ENCODE results near the gene RAB3D. TPM values are rescaled to one million over a fixed set of nuclear protein-coding genes. Genes with fewer than 3 reads are reported as not detected.

The RAB3D gene
- total and polyA plus RNA-seq, 10 of the 15 experiments (the other 5 are each of a cell fraction or from before 2014, with no cell fraction given): 1.1 to 15.7 (median 6.2) TPM

- WGBS (ENCODE audit: insufficient coverage, insufficient replicate concordance, low lambda C conversion rate, missing lambda C conversion rate): 55% methylated on average over 15 of the region's 15 CpGs
- H3K9me3 ChIP-seq (replicated peaks; ENCODE audit: control insufficient read depth, insufficient read depth, low read length): peaks cover 5% of the 10 kb centered on the region; the same call in 2 of the 3 replicates
- RAD21 ChIA-PET (ENCODE audit: unreplicated experiment): interaction anchor here (0.7 to 2.2 kb wide), 5 partner anchors 22 to 222 kb away, joined by 3 to 20 read pairs (median 11); partner anchors contain the start of gene SWSAP1
- in situ Hi-C loops (cut with MboI) (no loop called here), intact Hi-C loops (cut with micrococcal nuclease; ENCODE audit: unreplicated experiment) (no loop called here)
- no peak overlapping the region; the same call in 1 of the 2 replicates for H2AFZ ChIP-seq (ENCODE audit: control insufficient read depth, low read depth, low read length)
- TF ChIP-seq SPI1 (IDR thresholded peaks at IDR 0.05; ENCODE audit: borderline replicate concordance, insufficient read depth, low read depth, low read length) (0 out of 2 replicates have a peak, but pooled peaks have one; percentile 13), IKZF1 (conservative IDR thresholded peaks at IDR 0.05) (0 out of 2 replicates have a peak, but pooled peaks have one; percentile 11), WRNIP1 (IDR thresholded peaks at IDR 0.05; ENCODE audit: borderline replicate concordance, low read depth, low read length) (no peak), YY1 (IDR thresholded peaks at IDR 0.05; ENCODE audit: low read depth, low read length) (0 out of 2 replicates have a peak, but pooled peaks have one; percentile 11), STAT1 (conservative IDR thresholded peaks at IDR 0.05) (no peak)
- TF ChIP-seq, protein P1, sequence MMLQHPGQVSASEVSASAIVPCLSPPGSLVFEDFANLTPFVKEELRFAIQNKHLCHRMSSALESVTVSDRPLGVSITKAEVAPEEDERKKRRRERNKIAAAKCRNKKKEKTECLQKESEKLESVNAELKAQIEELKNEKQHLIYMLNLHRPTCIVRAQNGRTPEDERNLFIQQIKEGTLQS (IDR thresholded peaks at IDR 0.05; ENCODE audit: borderline replicate concordance, extremely low read depth, low read depth, low read length): no peak
- H3K4me3 ChIP-seq: peak overlapping the region; percentile 95
- peaks cover 10% of the 10 kb centered on the region for H3K79me2 ChIP-seq (ENCODE audit: control insufficient read depth, insufficient read depth, low read length)
- ATAC-seq (0 out of 3 replicates have a peak, but pooled peaks have one; percentile 2), DNase-seq (ENCODE audit: low read depth, low spot score) (no peak), FAIRE-seq (no peak)
- CTCF ChIA-PET: interaction anchor here (0.7 to 2.3 kb wide), 9 partner anchors 13 to 67 kb away, joined by 3 to 12 read pairs (median 4); no protein-coding TSS in a partner anchor
- POLR2A ChIA-PET: interaction anchor here (1.2 to 3.4 kb wide), 5 partner anchors 14 to 36 kb away, joined by 4 to 48 read pairs (median 14); partner anchors contain the start of gene SWSAP1
- H3K36me3 ChIP-seq (ENCODE audit: control insufficient read depth in 2 of 2, insufficient read depth in 2 of 2, low read length in 1 of 2): no peaks in the 10 kb centered on the region; a peak in 1 of 4 replicates
- H3K4me2 ChIP-seq (ENCODE audit: control insufficient read depth, insufficient read depth): peak overlapping the region; percentile 92
- H3K27ac ChIP-seq (ENCODE audit: control insufficient read depth, insufficient read depth): peak overlapping the region; percentile 85
- BruUV-seq (replicated peaks): no TSS peak
- no peaks in the 10 kb centered on the region for H3K27me3 ChIP-seq (replicated peaks in 1 of 2; ENCODE audit: control insufficient read depth in 2 of 2, insufficient read depth in 2 of 2, low read length in 1 of 2)
- SMC1A ChIA-PET (ENCODE audit: uncharacterized antibody, unreplicated experiment): interaction anchor here (1.5 to 2.9 kb wide), 3 partner anchors 30 to 138 kb away, joined by 4 to 28 read pairs (median 5); partner anchors contain the start of gene SWSAP1
- peaks cover 11% of the 10 kb centered on the region for H3K4me1 ChIP-seq (ENCODE audit: control insufficient read depth, insufficient read depth, low read length)
- peak overlapping the region; percentile 79 for H3K9ac ChIP-seq (ENCODE audit: control insufficient read depth, insufficient read depth, low read length)
- no peaks in the 10 kb centered on the region for H4K20me1 ChIP-seq (ENCODE audit: control insufficient read depth, insufficient read depth)
Measured at GRCh38 chr19:11345122-11345803, 5.8 kb upstream of the RAB3D start.

Measured in GM12878 (cell line).